Activated naive CD8-positive, alpha-beta T cell treated with anti-CD3 and anti-CD28 coated beads, Interleukin-2, amount 50 U/mL, for 24 hours (primary cell): ENCODE measurements around the gene CIAPIN1.

Source experiments
- ATAC-seq: fragments of 150-1000 bp; cut with Tn5 transposase; one replicate; pipeline ENCODE4 v1.10.0; 2021
- DNase-seq: peaks from one replicate; pipeline ENCODE4 v3.0.0; 2021
- H3K27ac Mint-ChIP-seq: one replicate; pipeline ENCODE4 v1.8.0; 2021; ENCODE audit warnings: mild to moderate bottlenecking, mixed read lengths
- H3K27me3 Mint-ChIP-seq: one replicate; pipeline ENCODE4 v1.8.0; 2021; ENCODE audit warnings: mixed read lengths
- H3K36me3 Mint-ChIP-seq: one replicate; pipeline ENCODE4 v1.8.0; 2021; ENCODE audit warnings: low read depth, mixed read lengths
- H3K4me1 Mint-ChIP-seq: one replicate; pipeline ENCODE4 v1.8.0; 2021; ENCODE audit warnings: mixed read lengths
- H3K4me3 Mint-ChIP-seq: one replicate; pipeline ENCODE4 v1.8.0; 2021; ENCODE audit warnings: mild to moderate bottlenecking, moderate library complexity, mixed read lengths
- H3K9me3 Mint-ChIP-seq: one replicate; pipeline ENCODE4 v1.8.0; 2021; ENCODE audit warnings: mixed read lengths

CIAPIN1 gene

GRCh38 chr16:57479976-57480753 is 33.0 kb upstream of the CIAPIN1 start:
- no peaks in the 10 kb centered on the region for H3K36me3 Mint-ChIP-seq
- no peak for ATAC-seq
- H3K4me3 Mint-ChIP-seq: no peak overlapping the region
- DNase-seq: no peak
- no peak overlapping the region for H3K27ac Mint-ChIP-seq
- peaks cover 18% of the 10 kb centered on the region for H3K4me1 Mint-ChIP-seq
- no peaks in the 10 kb centered on the region for H3K27me3 Mint-ChIP-seq
- H3K9me3 Mint-ChIP-seq: no peaks in the 10 kb centered on the region

GRCh38 chr16:57479205-57479975 is 32.2 kb upstream of the CIAPIN1 start:
- ATAC-seq (no peak), DNase-seq (no peak)
- H3K9me3 Mint-ChIP-seq: no peaks in the 10 kb centered on the region
- no peak overlapping the region for H3K27ac Mint-ChIP-seq
- H3K36me3 Mint-ChIP-seq: no peaks in the 10 kb centered on the region
- H3K4me1 Mint-ChIP-seq: peaks cover 16% of the 10 kb centered on the region
- H3K4me3 Mint-ChIP-seq: no peak overlapping the region
- no peaks in the 10 kb centered on the region for H3K27me3 Mint-ChIP-seq

- Mint-ChIP-seq H3K4me3 (no peak overlapping the region), H3K4me1 (peaks cover 16% of the 10 kb centered on the region)
Observed at GRCh38 chr16:57478396-57479204, 31.4 kb upstream of the CIAPIN1 start.

GRCh38 chr16:57477531-57478202 is 30.5 kb upstream of the CIAPIN1 start:
- Mint-ChIP-seq H3K27me3 (no peaks in the 10 kb centered on the region), H3K36me3 (no peaks in the 10 kb centered on the region), H3K9me3 (no peaks in the 10 kb centered on the region), H3K27ac (no peak overlapping the region), H3K4me3 (no peak overlapping the region), H3K4me1 (peaks cover 16% of the 10 kb centered on the region)
- DNase-seq (no peak), ATAC-seq (no peak)

More at GRCh38 chr16:57478396-57479204, 31.4 kb upstream of the CIAPIN1 start:
- Mint-ChIP-seq H3K9me3 (no peaks in the 10 kb centered on the region), H3K36me3 (no peaks in the 10 kb centered on the region), H3K27me3 (no peaks in the 10 kb centered on the region), H3K27ac (peak overlapping the region; percentile 47)
- no peak for ATAC-seq
- DNase-seq: no peak

- Mint-ChIP-seq H3K9me3 (no peaks in the 10 kb centered on the region), H3K4me3 (no peak overlapping the region), H3K27ac (no peak overlapping the region), H3K27me3 (no peaks in the 10 kb centered on the region), H3K36me3 (peaks cover 4% of the 10 kb centered on the region), H3K4me1 (peaks cover 16% of the 10 kb centered on the region)
- ATAC-seq (no peak), DNase-seq (no peak)
Observed at GRCh38 chr16:57476546-57477410, 29.6 kb upstream of the CIAPIN1 start.

GRCh38 chr16:57475711-57476339 is 28.6 kb upstream of the CIAPIN1 start:
- H3K27ac Mint-ChIP-seq: no peak overlapping the region
- no peaks in the 10 kb centered on the region for H3K9me3 Mint-ChIP-seq
- ATAC-seq (peak; percentile 92), DNase-seq (peak; percentile 71)
- peaks cover 16% of the 10 kb centered on the region for H3K4me1 Mint-ChIP-seq
- no peaks in the 10 kb centered on the region for H3K27me3 Mint-ChIP-seq
- H3K4me3 Mint-ChIP-seq: no peak overlapping the region
- H3K36me3 Mint-ChIP-seq: peaks cover 5% of the 10 kb centered on the region

DNA sequence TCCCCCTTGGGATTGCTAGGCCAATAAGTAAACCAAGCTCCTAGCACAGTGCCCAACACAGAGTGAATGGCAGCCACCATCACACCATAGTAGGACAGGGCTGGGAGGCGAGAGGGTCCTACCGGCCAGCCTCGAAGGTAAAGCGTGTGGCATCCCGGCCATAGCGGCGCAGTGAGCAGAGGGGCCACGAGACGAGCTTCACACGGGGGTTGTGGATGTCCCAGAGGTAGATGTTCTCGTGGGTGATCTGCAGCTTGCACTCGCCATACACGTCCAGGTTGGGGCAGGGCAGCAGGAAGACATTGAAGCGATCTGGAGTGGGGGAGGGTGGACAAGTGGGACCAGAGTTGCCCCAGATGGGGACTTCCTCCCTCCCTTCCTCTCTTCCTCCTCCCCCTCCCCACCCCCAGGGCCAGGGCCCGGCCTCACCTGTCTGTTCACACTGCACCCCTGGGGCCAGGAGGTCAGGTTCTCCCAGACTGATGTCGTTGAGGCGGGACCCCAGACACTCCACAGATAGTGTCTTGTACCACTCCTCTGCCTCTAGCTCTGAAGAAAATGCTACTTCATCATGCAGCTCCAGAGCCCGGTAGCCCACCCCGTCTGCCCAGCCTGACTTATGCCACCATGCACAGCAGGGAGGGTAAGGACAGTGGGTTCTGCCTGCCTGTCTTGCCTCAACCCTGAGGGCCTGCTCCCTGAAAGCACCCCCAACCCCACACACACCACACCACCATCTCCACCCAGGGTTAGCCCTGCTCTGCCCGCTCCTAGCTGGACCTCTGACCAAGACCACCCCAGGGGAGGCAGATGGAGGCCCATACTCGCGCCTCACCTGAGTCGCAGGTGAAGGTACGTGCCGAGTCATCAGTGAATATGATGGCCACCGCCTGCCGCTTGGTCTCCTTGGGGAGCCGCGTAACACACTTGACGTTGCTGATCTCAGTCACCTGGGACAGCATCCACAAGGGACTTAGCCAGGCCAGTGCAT is 27.8 kb upstream of the CIAPIN1 start:
- ATAC-seq (no peak), DNase-seq (no peak)
- Mint-ChIP-seq H3K9me3 (no peaks in the 10 kb centered on the region), H3K4me3 (no peak overlapping the region), H3K36me3 (peaks cover 9% of the 10 kb centered on the region), H3K27me3 (no peaks in the 10 kb centered on the region), H3K4me1 (peaks cover 16% of the 10 kb centered on the region), H3K27ac (no peak overlapping the region)

DNA sequence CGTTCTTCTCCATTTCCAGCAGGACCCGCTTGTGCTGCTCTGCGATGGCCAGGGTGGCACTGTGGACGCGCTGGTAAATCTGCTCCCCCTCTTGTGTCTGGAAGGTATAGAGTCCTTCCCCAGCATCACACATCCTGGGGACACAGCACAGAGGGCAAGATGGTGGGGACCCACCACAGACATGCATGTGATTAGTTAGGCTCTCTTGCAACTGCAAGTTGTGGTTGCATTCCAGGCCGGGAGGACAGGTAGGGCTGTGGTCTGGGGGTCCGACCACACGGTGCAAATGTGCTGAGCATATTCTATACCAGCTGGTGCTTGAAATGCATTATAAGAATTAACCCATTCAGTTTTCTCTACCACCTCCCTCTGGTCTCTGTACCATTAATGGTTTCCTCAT is 26.7 kb upstream of the CIAPIN1 start:
- DNase-seq: no peak
- Mint-ChIP-seq H3K9me3 (no peaks in the 10 kb centered on the region), H3K4me1 (peaks cover 15% of the 10 kb centered on the region), H3K4me3 (no peak overlapping the region), H3K36me3 (peaks cover 15% of the 10 kb centered on the region), H3K27ac (no peak overlapping the region), H3K27me3 (no peaks in the 10 kb centered on the region)
- ATAC-seq: no peak

- Mint-ChIP-seq H3K9me3 (no peaks in the 10 kb centered on the region), H3K4me3 (no peak overlapping the region), H3K27me3 (no peaks in the 10 kb centered on the region), H3K27ac (no peak overlapping the region), H3K4me1 (peaks cover 11% of the 10 kb centered on the region), H3K36me3 (peaks cover 20% of the 10 kb centered on the region)
- ATAC-seq (no peak), DNase-seq (no peak)
Observed at GRCh38 chr16:57473176-57473840, 26.1 kb upstream of the CIAPIN1 start.

DNA sequence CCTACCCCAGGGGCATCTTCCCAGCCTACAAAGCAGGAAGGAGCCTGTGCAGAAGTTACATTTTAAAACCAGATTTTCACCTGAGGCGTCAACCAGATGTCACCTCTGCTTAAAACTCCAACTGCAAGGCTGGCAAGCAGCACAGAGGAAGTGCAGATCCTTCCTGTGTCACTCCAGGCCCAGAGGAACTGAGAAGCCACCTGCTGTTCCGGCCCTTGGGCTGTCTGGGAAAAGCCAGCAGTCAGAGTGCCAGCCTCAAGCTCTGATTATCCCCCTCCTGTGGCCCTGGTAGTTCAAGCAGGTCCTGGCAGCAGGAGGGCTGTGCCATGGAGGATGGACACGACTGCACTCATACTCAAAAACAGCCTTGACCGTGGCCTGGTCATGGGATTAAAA is 25.5 kb upstream of the CIAPIN1 start:
- no peaks in the 10 kb centered on the region for H3K27me3 Mint-ChIP-seq
- peaks cover 24% of the 10 kb centered on the region for H3K36me3 Mint-ChIP-seq
- ATAC-seq (no peak), DNase-seq (no peak)
- H3K9me3 Mint-ChIP-seq: no peaks in the 10 kb centered on the region
- H3K27ac Mint-ChIP-seq: no peak overlapping the region
- H3K4me1 Mint-ChIP-seq: peaks cover 11% of the 10 kb centered on the region
- no peak overlapping the region for H3K4me3 Mint-ChIP-seq

DNA sequence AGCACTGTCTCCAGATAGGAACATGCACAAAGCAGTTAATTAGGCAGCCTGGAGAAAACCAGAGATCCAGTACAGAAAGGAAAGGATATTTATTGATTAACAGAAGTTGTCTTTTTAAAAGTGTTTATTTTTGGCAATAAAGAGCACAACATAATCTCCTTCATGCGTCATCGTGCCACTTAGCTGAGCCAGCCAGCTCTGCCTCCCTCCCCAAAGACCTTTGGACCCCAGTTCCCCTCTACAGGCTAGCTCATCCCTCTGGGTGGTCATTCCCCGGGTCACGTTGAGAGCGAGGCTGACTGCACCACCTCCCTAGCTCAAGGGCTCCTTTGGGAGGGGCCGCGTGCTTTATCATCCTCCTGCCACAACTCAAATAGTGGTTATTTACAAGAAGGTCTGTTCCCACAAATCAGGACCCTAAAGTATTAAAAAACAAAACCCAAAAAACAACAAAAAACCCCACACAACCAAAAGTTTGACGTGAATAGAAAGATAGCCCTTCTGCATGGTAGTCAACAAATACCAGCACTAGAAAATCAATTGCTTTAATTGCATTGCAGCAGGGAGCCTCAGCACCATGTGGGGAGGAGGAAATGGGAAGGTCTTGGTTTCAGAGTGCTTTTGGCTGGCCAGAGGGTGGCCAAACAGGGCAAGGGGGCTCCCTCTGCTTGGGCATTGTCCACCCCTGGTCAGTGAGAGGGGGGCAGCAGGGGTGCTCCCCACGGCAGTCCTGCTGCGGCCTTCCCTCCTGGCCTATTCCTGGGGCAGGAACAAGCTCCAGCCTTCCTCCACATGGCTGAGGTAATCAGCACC is 24.9 kb upstream of the CIAPIN1 start:
- ATAC-seq (no peak), DNase-seq (no peak)
- Mint-ChIP-seq H3K9me3 (no peaks in the 10 kb centered on the region), H3K4me3 (no peak overlapping the region), H3K4me1 (peaks cover 11% of the 10 kb centered on the region), H3K27me3 (no peaks in the 10 kb centered on the region), H3K27ac (peak overlapping the region; percentile 32), H3K36me3 (peaks cover 24% of the 10 kb centered on the region)
